ENCODE measurements around the gene ARHGAP23.

- TF ChIP-seq CTCF (IDR thresholded peaks at IDR 0.05; ENCODE audit: poor library complexity, severe bottlenecking): no peak
- TF ChIP-seq SMC3 (conservative IDR thresholded peaks at IDR 0.05; ENCODE audit: poor library complexity): no peak
- no peak for TF ChIP-seq POLR2AphosphoS5 (IDR thresholded peaks at IDR 0.05)
- TF ChIP-seq RAD21 (conservative IDR thresholded peaks at IDR 0.05): no peak
- TF ChIP-seq REST (IDR thresholded peaks at IDR 0.05; ENCODE audit: borderline replicate concordance): no peak
- no peak for TF ChIP-seq MXI1 (conservative IDR thresholded peaks at IDR 0.05; ENCODE audit: poor library complexity, severe bottlenecking)
- TF ChIP-seq TAF1 (IDR thresholded peaks at IDR 0.05; ENCODE audit: low read depth): no peak
- TF ChIP-seq EP300 (conservative IDR thresholded peaks at IDR 0.05; ENCODE audit: poor library complexity, severe bottlenecking): no peak
- TF ChIP-seq EZH2 (IDR thresholded peaks at IDR 0.05; ENCODE audit: borderline replicate concordance, insufficient read depth, low read length, poor library complexity, severe bottlenecking): no peak
Observed at GRCh38 chr17:38425744-38426143, 2.5 kb upstream of the ARHGAP23 start.

Data from neural cell (in vitro differentiated cells).